ENCODE results near the gene CHI3L1. TPM values are rescaled to one million over a fixed set of nuclear protein-coding genes. Genes with fewer than 3 reads are reported as not detected.

CHI3L1 gene
- total and polyA plus RNA-seq, 10 of the 15 experiments (the other 5 are each of a cell fraction or from before 2014, with no cell fraction given), result 0.10 to 1.7 (median 0.39) TPM

DNA sequence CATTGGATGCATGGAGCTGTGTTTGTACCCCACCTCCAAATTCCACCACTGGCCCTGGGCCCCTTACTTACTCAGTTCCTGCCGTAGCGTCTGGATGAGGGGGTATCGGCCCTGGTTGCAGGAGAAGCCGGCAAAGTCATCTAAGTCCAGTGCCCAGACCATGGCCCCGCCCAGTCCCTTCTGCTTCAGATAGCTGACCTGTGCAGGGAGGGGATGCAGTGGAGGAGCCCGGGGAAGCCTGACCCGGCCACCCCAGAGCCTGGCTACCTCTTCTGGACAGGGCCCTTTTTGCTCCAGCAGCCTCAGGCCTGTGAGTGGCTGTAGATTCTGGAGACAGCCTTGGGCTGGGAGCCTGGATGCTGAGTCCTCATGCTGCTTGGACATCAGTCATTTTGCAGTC, 31.2 kb upstream of the CHI3L1 start (continued):
- no peak for TF ChIP-seq SP1 (IDR thresholded peaks at IDR 0.05; ENCODE audit: low read depth, low read length)
- no peak for TF ChIP-seq YBX1 (IDR thresholded peaks at IDR 0.05)
- TF ChIP-seq PAX8 (IDR thresholded peaks at IDR 0.05), result no peak

DNA sequence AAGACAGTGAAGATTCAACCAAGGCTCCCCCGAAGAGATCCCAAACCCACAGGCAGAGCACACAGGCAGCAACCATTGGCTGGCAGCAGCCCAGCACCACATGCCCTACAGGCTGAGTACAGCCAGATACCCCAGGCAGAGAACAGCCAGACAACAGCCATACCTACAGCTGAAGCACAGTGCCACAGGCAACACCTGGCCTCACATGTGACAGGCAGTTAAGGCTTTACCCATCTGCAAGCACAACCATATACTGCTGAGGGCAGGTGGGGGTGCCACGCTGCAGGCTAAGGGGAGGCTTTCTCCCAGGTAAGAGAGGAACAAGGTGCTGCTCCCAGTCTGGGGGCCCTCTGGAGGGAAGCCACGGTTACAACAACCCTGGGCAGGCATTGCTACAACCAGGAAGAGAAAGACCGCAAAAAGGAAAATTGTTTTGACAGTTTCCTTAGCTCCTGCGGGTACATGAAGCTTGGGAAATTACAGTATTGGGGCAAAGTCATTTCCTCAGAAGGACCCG, 30.7 kb upstream of the CHI3L1 start:
- no peak for DNase-seq (ENCODE audit: low read depth, low spot score)
- no peaks in the 10 kb centered on the region for H3K79me2 ChIP-seq (ENCODE audit: control insufficient read depth, insufficient read depth, low read length)
- H3K4me1 ChIP-seq (ENCODE audit: control insufficient read depth, insufficient read depth, low read length), result no peaks in the 10 kb centered on the region
- H3K4me2 ChIP-seq (ENCODE audit: control insufficient read depth, insufficient read depth), result no peak overlapping the region
- H3K9me3 ChIP-seq (replicated peaks; ENCODE audit: control insufficient read depth, insufficient read depth, low read length), result no peaks in the 10 kb centered on the region
- SMC1A ChIA-PET (ENCODE audit: uncharacterized antibody, unreplicated experiment), result interaction anchor here (0.5 to 4.0 kb wide), 9 partner anchors 44 to 271 kb away, joined by 3 to 41 read pairs (median 13); no protein-coding TSS in a partner anchor
- no peaks in the 10 kb centered on the region for H4K20me1 ChIP-seq (ENCODE audit: control insufficient read depth, insufficient read depth)
- TF ChIP-seq BHLHE40 (IDR thresholded peaks at IDR 0.05; ENCODE audit: borderline replicate concordance in 1 of 2, low read depth in 2 of 2, low read length in 1 of 2) (no peak), CBX3 (IDR thresholded peaks at IDR 0.05; ENCODE audit: borderline replicate concordance, low read depth) (no peak), YY1 (IDR thresholded peaks at IDR 0.05; ENCODE audit: low read depth, low read length) (no peak), GATAD2B (conservative IDR thresholded peaks at IDR 0.05; ENCODE audit: low read depth) (no peak), GABPA (IDR thresholded peaks at IDR 0.05; ENCODE audit: low read depth) (no peak), CHD1 (IDR thresholded peaks at IDR 0.05; ENCODE audit: low read depth, low read length) (no peak), IRF4 (IDR thresholded peaks at IDR 0.05; ENCODE audit: low read depth, low read length) (no peak), RELA (IDR thresholded peaks at IDR 0.05; ENCODE audit: borderline replicate concordance, partially characterized antibody) (no peak)
- peak; percentile 35 for ATAC-seq
- CTCF ChIA-PET, result interaction anchor here (0.7 to 8.5 kb wide), 24 partner anchors 10 to 210 kb away, joined by 3 to 114 read pairs (median 8); partner anchors contain the start of genes ADORA1, MYBPH and TMEM183A
- no peak overlapping the region for H3K27ac ChIP-seq (ENCODE audit: control insufficient read depth, insufficient read depth)
- in situ Hi-C loops (cut with MboI), result loop anchor here (5.0 kb wide), 1 partner anchor 180 kb away; no protein-coding TSS in a partner anchor
- POLR2A ChIA-PET, result no interaction called here
- RAD21 ChIA-PET (ENCODE audit: unreplicated experiment), result interaction anchor here (1.4 to 4.0 kb wide), 7 partner anchors 41 to 209 kb away, joined by 4 to 61 read pairs (median 31); partner anchors contain the start of gene MYBPH
- BruUV-seq (replicated peaks), result no TSS peak
- H3K4me3 ChIP-seq, result no peak overlapping the region
- H3K36me3 ChIP-seq (ENCODE audit: control insufficient read depth in 2 of 2, insufficient read depth in 2 of 2, low read length in 1 of 2), result no peaks in the 10 kb centered on the region
- no peak for FAIRE-seq
- H3K27me3 ChIP-seq (replicated peaks in 1 of 2; ENCODE audit: control insufficient read depth in 2 of 2, insufficient read depth in 2 of 2, low read length in 1 of 2), result peaks cover 0 to 5% of the 10 kb centered on the region in 2 experiments; a peak in 1 of 4 replicates
- H3K9ac ChIP-seq (ENCODE audit: control insufficient read depth, insufficient read depth, low read length), result no peak overlapping the region
- intact Hi-C loops (cut with micrococcal nuclease; ENCODE audit: unreplicated experiment), result loop anchor here (2.0 kb wide), 2 partner anchors 44 to 98 kb away; no protein-coding TSS in a partner anchor
- WGBS (ENCODE audit: insufficient coverage, insufficient replicate concordance, low lambda C conversion rate, missing lambda C conversion rate), result 26% methylated on average over 6 of the region's 6 CpGs
- H2AFZ ChIP-seq (ENCODE audit: control insufficient read depth, low read depth, low read length), result no peak overlapping the region

Data from GM12878 (cell line).